GM23338 (cell line): ENCODE data around the gene CIB4. TPM values are rescaled to one million over a fixed set of nuclear protein-coding genes. Genes with fewer than 3 reads are reported as not detected.

ENCODE experiments used
- ATAC-seq: fragments of 200-7000 bp; cut with Tn5 transposase; 3 replicates; pipeline ENCODE4 v1.9.1; 2020
- DNase-seq: peaks from one replicate; pipeline ENCODE4 v3.0.0-alpha.2; 2015; ENCODE audit warnings: low spot score
- H2AFZ ChIP-seq: fragments of 200-600 bp; sonication (generic); 2 replicates; pipeline ENCODE4 v1.8.0; 2016; ENCODE audit warnings: antibody characterized with exemption, mild to moderate bottlenecking, moderate library complexity
- H3F3A ChIP-seq: fragments of 200-600 bp; sonication (generic); replicated peaks from 2 replicates; pipeline ENCODE4 v1.8.0; 2017; ENCODE audit warnings: antibody characterized with exemption, mixed run types, low read depth
- H3K27ac ChIP-seq: fragments of 200-600 bp; sonication (generic); 2 replicates; pipeline ENCODE4 v1.6.1; 2016; ENCODE audit warnings: low read depth
- H3K27me3 ChIP-seq: fragments of 200-600 bp; sonication (generic); 2 replicates; pipeline ENCODE4 v1.8.0; 2016; ENCODE audit warnings: mild to moderate bottlenecking, mixed run types, moderate library complexity; ENCODE audit not compliant: insufficient read depth
- H3K36me3 ChIP-seq: fragments of 200-600 bp; sonication (generic); 2 replicates; pipeline ENCODE4 v1.8.0; 2016; ENCODE audit warnings: mild to moderate bottlenecking; ENCODE audit not compliant: insufficient read depth
- H3K4me1 ChIP-seq: fragments of 200-600 bp; sonication (generic); 2 replicates; pipeline ENCODE4 v1.8.0; 2016; ENCODE audit warnings: mild to moderate bottlenecking, moderate library complexity; ENCODE audit not compliant: insufficient read depth
- H3K4me2 ChIP-seq: fragments of 200-600 bp; sonication (generic); 2 replicates; pipeline ENCODE4 v1.7.1; 2017; ENCODE audit warnings: mixed run types
- H3K4me3 ChIP-seq: fragments of 200-600 bp; sonication (generic); 2 replicates; pipeline ENCODE4 v1.6.1; 2016; ENCODE audit warnings: mixed run types
- H3K79me2 ChIP-seq: fragments of 200-600 bp; sonication (generic); replicated peaks from 2 replicates; pipeline ENCODE4 v1.8.0; 2017; ENCODE audit warnings: mild to moderate bottlenecking; ENCODE audit not compliant: insufficient read depth
- H3K9me2 ChIP-seq: fragments of 200-600 bp; sonication (generic); 2 replicates; pipeline ENCODE4 v1.8.0; 2017; ENCODE audit not compliant: insufficient read depth
- H4K20me1 ChIP-seq: fragments of 200-600 bp; sonication (generic); replicated peaks from 2 replicates; pipeline ENCODE4 v1.8.0; 2017; ENCODE audit warnings: mild to moderate bottlenecking; ENCODE audit not compliant: insufficient read depth
- H3K27ac Mint-ChIP-seq: 2 replicates; pipeline ENCODE4 v1.8.0; 2020; ENCODE audit warnings: inconsistent platforms, mild to moderate bottlenecking, moderate library complexity, mixed read lengths
- H3K27me3 Mint-ChIP-seq: 3 replicates; pipeline ENCODE4 v1.8.0; 2022; ENCODE audit warnings: low read depth, mild to moderate bottlenecking, moderate library complexity, mixed read lengths, inconsistent platforms; ENCODE audit not compliant: insufficient read depth, poor library complexity
- H3K36me3 Mint-ChIP-seq: 3 replicates; pipeline ENCODE4 v1.8.0; 2021; ENCODE audit warnings: low read depth, mild to moderate bottlenecking, inconsistent platforms, moderate library complexity, mixed read lengths
- H3K4me1 Mint-ChIP-seq: 3 replicates; pipeline ENCODE4 v1.8.0; 2020; ENCODE audit warnings: mild to moderate bottlenecking, inconsistent platforms, mixed read lengths
- H3K4me3 Mint-ChIP-seq: 3 replicates; pipeline ENCODE4 v1.8.0; 2021; ENCODE audit warnings: moderate library complexity, mild to moderate bottlenecking, inconsistent platforms, mixed read lengths
- H3K9me3 Mint-ChIP-seq: 3 replicates; pipeline ENCODE4 v1.8.0; 2020; ENCODE audit warnings: moderate library complexity, mild to moderate bottlenecking, inconsistent platforms, mixed read lengths
- CREB1 ChIP-seq: fragments of 250-450 bp; sonication (Bioruptor Pico); IDR thresholded peaks from 2 replicates; pipeline ENCODE4 v1.5.0; 2020; ENCODE audit warnings: low read depth, mild to moderate bottlenecking, moderate library complexity
- EZH2 ChIP-seq: fragments of 200-600 bp; sonication (generic); IDR thresholded peaks from one replicate; pipeline ENCODE4 v1.8.0; 2017; ENCODE audit warnings: antibody characterized with exemption, mild to moderate bottlenecking, low read depth; ENCODE audit not compliant: unreplicated experiment
- EZH2phosphoT487 ChIP-seq: fragments of 200-600 bp; sonication (generic); IDR thresholded peaks from one replicate; pipeline ENCODE4 v1.8.1; 2018; ENCODE audit warnings: antibody characterized with exemption; ENCODE audit not compliant: unreplicated experiment
- JUNB ChIP-seq: IDR thresholded peaks from one replicate; pipeline ENCODE4 v1.6.1; 2016; ENCODE audit warnings: antibody characterized with exemption; ENCODE audit not compliant: unreplicated experiment
- NANOG ChIP-seq: IDR thresholded peaks from 2 replicates; pipeline ENCODE4 v1.6.1; 2016; ENCODE audit warnings: antibody characterized with exemption, borderline replicate concordance
- POLR2AphosphoS5 ChIP-seq: IDR thresholded peaks from 2 replicates; pipeline ENCODE4 v1.6.1; 2016; ENCODE audit warnings: antibody characterized with exemption, low read depth
- STAT1 ChIP-seq: IDR thresholded peaks from one replicate; pipeline ENCODE4 v1.6.1; 2016; ENCODE audit warnings: antibody characterized with exemption; ENCODE audit not compliant: unreplicated experiment
- ZNF114 ChIP-seq: fragments of 250-450 bp; sonication (Bioruptor Pico); IDR thresholded peaks from 2 replicates; pipeline ENCODE4 v1.5.0; 2020; ENCODE audit warnings: mild to moderate bottlenecking, moderate library complexity
- ZNF331 ChIP-seq: fragments of 250-450 bp; sonication (Bioruptor Pico); IDR thresholded peaks from 2 replicates; pipeline ENCODE4 v1.5.0; 2020; ENCODE audit warnings: low read depth, mild to moderate bottlenecking, moderate library complexity
- ZNF462 ChIP-seq: fragments of 250-450 bp; sonication (Bioruptor Pico); IDR thresholded peaks from 2 replicates; pipeline ENCODE4 v1.5.0; 2020; ENCODE audit warnings: mild to moderate bottlenecking, moderate library complexity
- polyA plus RNA-seq: library from polyadenylated mRNA; unstranded; fragments of >200 nt; fragmentation: Nextera tagmentation; extraction: Ambion mirVana; gene quantifications from 2 replicates; pipeline ENCODE4 v1.2.1, GENCODE V29; 2016
- total RNA-seq: library from RNA; depleted of rRNA; stranded (reverse); fragments of >200 nt; shearing (Covaris generic); gene quantifications from 2 replicates; pipeline ENCODE4 v1.2.3, GENCODE V29; 2014
- TF ChIP-seq, protein P1 (sequence below), 2 experiments: fragments of 200-600 bp in 1 of 2; sonication (generic) in 1 of 2; conservative IDR thresholded peaks; 2 replicates each; pipeline versions ENCODE4 v1.5.1 to v1.6.1; 2016 to 2017; ENCODE audit warnings: antibody characterized with exemption in 2 of 2, low read depth in 2 of 2, mild to moderate bottlenecking in 2 of 2, moderate library complexity in 1 of 2
- TF ChIP-seq, protein P2 (sequence below): IDR thresholded peaks from 2 replicates; pipeline ENCODE4 v1.6.1; 2016; ENCODE audit warnings: antibody characterized with exemption
- TF ChIP-seq, protein P3 (sequence below): IDR thresholded peaks from one replicate; pipeline ENCODE4 v1.6.1; 2018; ENCODE audit warnings: antibody characterized with exemption; ENCODE audit not compliant: unreplicated experiment

CIB4 gene
- total and polyA plus RNA-seq, 2 experiments from 2014 or later, result not detected

GRCh38 chr2:26642429-26642828 lies 1.3 kb upstream of the CIB4 start:
- no peaks in the 10 kb centered on the region for H3K36me3 ChIP-seq
- no peak overlapping the region for H3K27ac ChIP-seq
- DNase-seq, result no peak
- Mint-ChIP-seq H3K36me3 (no peaks in the 10 kb centered on the region), H3K4me3 (no peak overlapping the region), H3K27ac (no peak overlapping the region), H3K4me1 (peaks cover 28% of the 10 kb centered on the region), H3K27me3 (peaks cover 10% of the 10 kb centered on the region), H3K9me3 (no peaks in the 10 kb centered on the region)
- H2AFZ ChIP-seq, result no peak overlapping the region
- ATAC-seq, result no peak
- H3K79me2 ChIP-seq, result no peaks in the 10 kb centered on the region
- no peaks in the 10 kb centered on the region for H4K20me1 ChIP-seq
- no peaks in the 10 kb centered on the region for H3K27me3 ChIP-seq
- H3K9me2 ChIP-seq, result no peaks in the 10 kb centered on the region
- H3K4me1 ChIP-seq, result peaks cover 7% of the 10 kb centered on the region; the same call in 1 of the 2 replicates
- no peak overlapping the region for H3K4me2 ChIP-seq
- H3K4me3 ChIP-seq, result no peak overlapping the region
- TF ChIP-seq, protein P1, sequence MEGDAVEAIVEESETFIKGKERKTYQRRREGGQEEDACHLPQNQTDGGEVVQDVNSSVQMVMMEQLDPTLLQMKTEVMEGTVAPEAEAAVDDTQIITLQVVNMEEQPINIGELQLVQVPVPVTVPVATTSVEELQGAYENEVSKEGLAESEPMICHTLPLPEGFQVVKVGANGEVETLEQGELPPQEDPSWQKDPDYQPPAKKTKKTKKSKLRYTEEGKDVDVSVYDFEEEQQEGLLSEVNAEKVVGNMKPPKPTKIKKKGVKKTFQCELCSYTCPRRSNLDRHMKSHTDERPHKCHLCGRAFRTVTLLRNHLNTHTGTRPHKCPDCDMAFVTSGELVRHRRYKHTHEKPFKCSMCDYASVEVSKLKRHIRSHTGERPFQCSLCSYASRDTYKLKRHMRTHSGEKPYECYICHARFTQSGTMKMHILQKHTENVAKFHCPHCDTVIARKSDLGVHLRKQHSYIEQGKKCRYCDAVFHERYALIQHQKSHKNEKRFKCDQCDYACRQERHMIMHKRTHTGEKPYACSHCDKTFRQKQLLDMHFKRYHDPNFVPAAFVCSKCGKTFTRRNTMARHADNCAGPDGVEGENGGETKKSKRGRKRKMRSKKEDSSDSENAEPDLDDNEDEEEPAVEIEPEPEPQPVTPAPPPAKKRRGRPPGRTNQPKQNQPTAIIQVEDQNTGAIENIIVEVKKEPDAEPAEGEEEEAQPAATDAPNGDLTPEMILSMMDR (conservative IDR thresholded peaks at IDR 0.05; ENCODE audit: low read depth in 2 of 2), result no peak
- no peak for TF ChIP-seq CREB1 (CRISPR knock-in tag)
- TF ChIP-seq EZH2phosphoT487, result no peak
- TF ChIP-seq STAT1, result no peak
- TF ChIP-seq, protein P2, sequence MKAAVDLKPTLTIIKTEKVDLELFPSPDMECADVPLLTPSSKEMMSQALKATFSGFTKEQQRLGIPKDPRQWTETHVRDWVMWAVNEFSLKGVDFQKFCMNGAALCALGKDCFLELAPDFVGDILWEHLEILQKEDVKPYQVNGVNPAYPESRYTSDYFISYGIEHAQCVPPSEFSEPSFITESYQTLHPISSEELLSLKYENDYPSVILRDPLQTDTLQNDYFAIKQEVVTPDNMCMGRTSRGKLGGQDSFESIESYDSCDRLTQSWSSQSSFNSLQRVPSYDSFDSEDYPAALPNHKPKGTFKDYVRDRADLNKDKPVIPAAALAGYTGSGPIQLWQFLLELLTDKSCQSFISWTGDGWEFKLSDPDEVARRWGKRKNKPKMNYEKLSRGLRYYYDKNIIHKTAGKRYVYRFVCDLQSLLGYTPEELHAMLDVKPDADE, result no peak
- no peak for TF ChIP-seq NANOG
- no peak for TF ChIP-seq JUNB
- TF ChIP-seq, protein P3, sequence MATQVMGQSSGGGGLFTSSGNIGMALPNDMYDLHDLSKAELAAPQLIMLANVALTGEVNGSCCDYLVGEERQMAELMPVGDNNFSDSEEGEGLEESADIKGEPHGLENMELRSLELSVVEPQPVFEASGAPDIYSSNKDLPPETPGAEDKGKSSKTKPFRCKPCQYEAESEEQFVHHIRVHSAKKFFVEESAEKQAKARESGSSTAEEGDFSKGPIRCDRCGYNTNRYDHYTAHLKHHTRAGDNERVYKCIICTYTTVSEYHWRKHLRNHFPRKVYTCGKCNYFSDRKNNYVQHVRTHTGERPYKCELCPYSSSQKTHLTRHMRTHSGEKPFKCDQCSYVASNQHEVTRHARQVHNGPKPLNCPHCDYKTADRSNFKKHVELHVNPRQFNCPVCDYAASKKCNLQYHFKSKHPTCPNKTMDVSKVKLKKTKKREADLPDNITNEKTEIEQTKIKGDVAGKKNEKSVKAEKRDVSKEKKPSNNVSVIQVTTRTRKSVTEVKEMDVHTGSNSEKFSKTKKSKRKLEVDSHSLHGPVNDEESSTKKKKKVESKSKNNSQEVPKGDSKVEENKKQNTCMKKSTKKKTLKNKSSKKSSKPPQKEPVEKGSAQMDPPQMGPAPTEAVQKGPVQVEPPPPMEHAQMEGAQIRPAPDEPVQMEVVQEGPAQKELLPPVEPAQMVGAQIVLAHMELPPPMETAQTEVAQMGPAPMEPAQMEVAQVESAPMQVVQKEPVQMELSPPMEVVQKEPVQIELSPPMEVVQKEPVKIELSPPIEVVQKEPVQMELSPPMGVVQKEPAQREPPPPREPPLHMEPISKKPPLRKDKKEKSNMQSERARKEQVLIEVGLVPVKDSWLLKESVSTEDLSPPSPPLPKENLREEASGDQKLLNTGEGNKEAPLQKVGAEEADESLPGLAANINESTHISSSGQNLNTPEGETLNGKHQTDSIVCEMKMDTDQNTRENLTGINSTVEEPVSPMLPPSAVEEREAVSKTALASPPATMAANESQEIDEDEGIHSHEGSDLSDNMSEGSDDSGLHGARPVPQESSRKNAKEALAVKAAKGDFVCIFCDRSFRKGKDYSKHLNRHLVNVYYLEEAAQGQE, result no peak
- no peak for TF ChIP-seq ZNF114 (CRISPR knock-in tag)
- no peak for TF ChIP-seq EZH2
- TF ChIP-seq ZNF331 (CRISPR knock-in tag), result no peak
- no peak for TF ChIP-seq ZNF462 (CRISPR knock-in tag)
- TF ChIP-seq POLR2AphosphoS5, result no peak
- no peaks in the 10 kb centered on the region for H3F3A ChIP-seq
